ENCODE results near the gene LSS. TPM values are rescaled to one million over a fixed set of nuclear protein-coding genes. Genes with fewer than 3 reads are reported as not detected.

The LSS gene
- total RNA-seq, 2 donors from 2014 or later = 78.1 to 109 TPM

DNA sequence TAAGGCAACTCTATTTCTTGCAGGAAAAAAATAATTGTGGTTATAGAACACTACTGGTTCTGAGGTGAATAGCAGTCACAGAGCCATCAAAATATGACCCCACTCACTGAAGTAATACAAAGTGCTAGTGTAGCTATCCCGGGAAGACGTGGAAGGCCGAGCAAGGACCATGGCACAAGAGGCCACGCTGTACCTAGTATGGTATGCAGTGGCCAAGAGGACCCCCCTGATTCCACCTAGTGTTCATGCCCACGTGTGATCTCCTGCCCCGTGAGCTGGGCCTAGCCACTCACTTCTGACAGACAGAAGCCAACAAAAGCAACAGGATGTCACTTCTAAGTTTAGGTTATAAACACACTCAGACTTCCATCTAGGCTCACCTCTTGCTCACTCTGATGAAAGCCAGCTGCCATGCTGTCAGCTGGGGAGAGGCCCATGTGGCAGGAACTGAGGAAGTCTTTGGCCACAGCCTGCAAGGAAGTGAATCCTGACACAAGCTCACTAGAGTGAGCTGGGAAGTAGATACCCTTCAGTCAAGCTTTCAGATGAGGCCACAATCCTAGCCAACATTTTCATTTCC, 21.7 kb upstream of the LSS start:
- peaks cover 69% of the 10 kb centered on the region for H3K36me3 ChIP-seq
- H3K9me3 ChIP-seq = no peaks in the 10 kb centered on the region
- TF ChIP-seq, protein P1, sequence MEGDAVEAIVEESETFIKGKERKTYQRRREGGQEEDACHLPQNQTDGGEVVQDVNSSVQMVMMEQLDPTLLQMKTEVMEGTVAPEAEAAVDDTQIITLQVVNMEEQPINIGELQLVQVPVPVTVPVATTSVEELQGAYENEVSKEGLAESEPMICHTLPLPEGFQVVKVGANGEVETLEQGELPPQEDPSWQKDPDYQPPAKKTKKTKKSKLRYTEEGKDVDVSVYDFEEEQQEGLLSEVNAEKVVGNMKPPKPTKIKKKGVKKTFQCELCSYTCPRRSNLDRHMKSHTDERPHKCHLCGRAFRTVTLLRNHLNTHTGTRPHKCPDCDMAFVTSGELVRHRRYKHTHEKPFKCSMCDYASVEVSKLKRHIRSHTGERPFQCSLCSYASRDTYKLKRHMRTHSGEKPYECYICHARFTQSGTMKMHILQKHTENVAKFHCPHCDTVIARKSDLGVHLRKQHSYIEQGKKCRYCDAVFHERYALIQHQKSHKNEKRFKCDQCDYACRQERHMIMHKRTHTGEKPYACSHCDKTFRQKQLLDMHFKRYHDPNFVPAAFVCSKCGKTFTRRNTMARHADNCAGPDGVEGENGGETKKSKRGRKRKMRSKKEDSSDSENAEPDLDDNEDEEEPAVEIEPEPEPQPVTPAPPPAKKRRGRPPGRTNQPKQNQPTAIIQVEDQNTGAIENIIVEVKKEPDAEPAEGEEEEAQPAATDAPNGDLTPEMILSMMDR (IDR thresholded peaks at IDR 0.05) = no peak
- no peaks in the 10 kb centered on the region for H3K4me1 ChIP-seq (ENCODE audit: control insufficient read depth in 1 of 2, low read depth in 2 of 2)
- ATAC-seq (ENCODE audit: insufficient number of reproducible peaks, low FRiP score, low read depth) (no peak), DNase-seq (ENCODE audit: low spot score) (no peak)
- H3K27me3 ChIP-seq (replicated peaks; ENCODE audit: insufficient read depth) = no peaks in the 10 kb centered on the region
- no peak overlapping the region for H3K4me3 ChIP-seq
- no peak overlapping the region for H3K27ac ChIP-seq

DNA sequence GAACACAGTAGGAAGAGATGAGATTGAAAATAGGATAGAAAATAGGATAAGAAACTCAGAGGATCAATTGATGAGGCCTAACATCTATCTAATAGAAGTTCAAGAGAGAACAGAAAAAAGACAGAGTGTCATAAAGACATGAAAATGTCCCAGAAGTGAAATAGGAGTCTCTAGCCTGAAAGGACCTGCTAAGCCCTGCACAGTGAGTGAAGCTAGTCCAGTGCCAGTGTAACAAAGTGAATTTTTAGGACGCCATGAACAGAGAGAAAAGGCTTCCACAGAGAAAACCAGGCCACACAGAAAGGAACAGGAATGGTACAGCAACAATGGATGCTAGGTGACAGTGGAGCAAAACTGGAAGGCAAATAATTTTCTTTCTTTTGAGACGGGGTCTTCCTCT, 20.3 kb upstream of the LSS start:
- Histone ChIP-seq H3K4me3 (no peak overlapping the region), H3K9me3 (no peaks in the 10 kb centered on the region), H3K27me3 (replicated peaks; ENCODE audit: insufficient read depth) (no peaks in the 10 kb centered on the region), H3K4me1 (ENCODE audit: control insufficient read depth in 1 of 2, low read depth in 2 of 2) (no peaks in the 10 kb centered on the region), H3K27ac (no peak overlapping the region), H3K36me3 (peaks cover 68% of the 10 kb centered on the region)
- ATAC-seq (ENCODE audit: insufficient number of reproducible peaks, low FRiP score, low read depth) (no peak), DNase-seq (ENCODE audit: low spot score) (no peak)
- TF ChIP-seq, protein P1 (IDR thresholded peaks at IDR 0.05) = no peak

DNA sequence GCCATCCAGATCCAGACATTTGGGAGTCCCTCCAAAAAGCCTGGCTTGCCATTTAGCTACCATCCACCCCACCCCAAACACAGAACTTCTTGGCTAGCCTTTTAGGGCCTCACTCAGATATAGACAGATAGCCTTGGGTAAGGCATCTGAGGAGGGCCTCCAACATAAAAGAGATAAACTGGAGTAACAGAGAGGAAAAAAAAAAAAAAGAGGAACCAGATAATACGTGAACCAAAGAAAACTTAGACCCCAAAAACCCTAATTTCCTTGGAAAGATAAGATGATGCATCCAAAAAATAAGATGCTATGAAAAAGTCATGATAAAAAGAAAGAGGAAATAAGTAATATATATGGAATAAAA, 19.8 kb upstream of the LSS start:
- H3K27me3 ChIP-seq (replicated peaks; ENCODE audit: insufficient read depth) = no peaks in the 10 kb centered on the region
- peaks cover 69% of the 10 kb centered on the region for H3K36me3 ChIP-seq
- no peak overlapping the region for H3K4me3 ChIP-seq
- no peak overlapping the region for H3K27ac ChIP-seq
- TF ChIP-seq, protein P1 (IDR thresholded peaks at IDR 0.05) = no peak
- no peaks in the 10 kb centered on the region for H3K9me3 ChIP-seq
- no peak for DNase-seq (ENCODE audit: low spot score)
- no peak for ATAC-seq (ENCODE audit: insufficient number of reproducible peaks, low FRiP score, low read depth)
- no peaks in the 10 kb centered on the region for H3K4me1 ChIP-seq (ENCODE audit: control insufficient read depth in 1 of 2, low read depth in 2 of 2)

DNA sequence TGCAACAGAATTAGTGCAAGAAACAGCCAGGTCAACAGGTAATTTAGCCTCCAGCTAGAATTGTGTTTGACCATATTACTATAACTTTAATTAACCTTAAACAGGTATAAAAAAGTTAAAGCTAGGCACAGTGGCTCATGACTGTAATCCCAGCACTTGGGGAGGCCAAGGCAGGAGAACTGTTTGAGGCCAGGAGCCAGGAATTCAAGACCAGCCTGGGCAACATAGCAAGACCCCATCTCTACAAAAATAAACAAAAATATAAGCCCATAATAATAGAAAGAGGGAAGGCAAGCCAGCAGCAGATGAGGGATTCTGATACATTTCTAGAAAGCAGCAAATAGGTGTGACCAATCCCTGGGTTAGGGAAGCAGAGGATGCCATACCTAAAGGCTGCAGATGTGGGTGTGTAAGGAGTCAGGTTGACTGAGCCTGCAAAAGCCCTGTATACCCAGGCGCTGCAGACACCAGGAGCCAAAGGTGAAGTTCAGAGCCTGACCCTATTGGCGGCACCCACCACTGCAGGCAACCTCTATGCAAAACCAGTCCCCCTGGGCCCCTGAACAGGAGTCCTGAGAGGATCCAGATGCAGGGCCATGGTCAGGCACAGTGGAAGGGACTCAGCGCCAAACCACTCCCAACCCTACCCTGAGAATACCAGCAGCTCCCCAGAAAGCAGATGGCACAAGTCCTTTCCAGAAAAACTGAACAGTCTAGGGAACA, 19.3 kb upstream of the LSS start:
- H3K4me3 ChIP-seq = no peak overlapping the region
- H3K27ac ChIP-seq = no peak overlapping the region
- H3K9me3 ChIP-seq = no peaks in the 10 kb centered on the region
- H3K27me3 ChIP-seq (replicated peaks; ENCODE audit: insufficient read depth) = no peaks in the 10 kb centered on the region
- ATAC-seq (ENCODE audit: insufficient number of reproducible peaks, low FRiP score, low read depth) (no peak), DNase-seq (ENCODE audit: low spot score) (no peak)
- no peaks in the 10 kb centered on the region for H3K4me1 ChIP-seq (ENCODE audit: control insufficient read depth in 1 of 2, low read depth in 2 of 2)
- peaks cover 69% of the 10 kb centered on the region for H3K36me3 ChIP-seq
- TF ChIP-seq, protein P1 (IDR thresholded peaks at IDR 0.05) = no peak

DNA sequence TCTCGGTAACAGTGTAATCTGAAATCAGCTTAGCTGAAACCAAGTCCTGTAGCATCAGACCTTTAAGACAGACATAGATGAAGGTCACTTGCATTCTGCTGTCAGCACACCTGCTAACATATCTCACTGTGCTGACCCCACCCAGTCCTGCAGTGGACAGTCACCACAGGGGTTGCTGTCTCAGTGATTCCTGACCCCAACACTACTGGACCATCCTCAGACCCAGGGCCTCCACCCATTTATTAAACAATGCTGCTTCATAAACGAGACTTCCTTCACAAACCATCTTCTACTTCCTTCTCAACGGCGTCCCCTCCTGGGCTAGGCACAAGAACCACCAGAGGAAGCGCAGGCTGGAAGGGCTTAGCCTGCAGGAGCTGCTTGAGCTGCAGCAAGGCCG, 17.8 kb upstream of the LSS start:
- peaks cover 58% of the 10 kb centered on the region for H3K36me3 ChIP-seq
- H3K4me1 ChIP-seq (ENCODE audit: control insufficient read depth in 1 of 2, low read depth in 2 of 2) = no peaks in the 10 kb centered on the region
- no peak overlapping the region for H3K4me3 ChIP-seq
- no peaks in the 10 kb centered on the region for H3K27me3 ChIP-seq (replicated peaks; ENCODE audit: insufficient read depth)
- TF ChIP-seq, protein P1 (IDR thresholded peaks at IDR 0.05) = no peak
- no peak overlapping the region for H3K27ac ChIP-seq
- no peak for DNase-seq (ENCODE audit: low spot score)
- no peak for ATAC-seq (ENCODE audit: insufficient number of reproducible peaks, low FRiP score, low read depth)
- no peaks in the 10 kb centered on the region for H3K9me3 ChIP-seq

Data from thoracic aorta (tissue), 2 donors.